Neural crest cell (in vitro differentiated cells): ENCODE data around the gene APPL2. TPM values are rescaled to one million over a fixed set of nuclear protein-coding genes. Genes with fewer than 3 reads are reported as not detected.
A peak's percentile ranks its signal among the peaks of the same experiment; 100 is the strongest.

Experiments
- DNase-seq: peaks from one replicate; pipeline ENCODE4 v3.0.0; 2021; ENCODE audit warnings: low read depth, mixed read lengths, low spot score
- H3K27ac Mint-ChIP-seq: one replicate; pipeline ENCODE4 v1.8.0; 2021; ENCODE audit warnings: mild to moderate bottlenecking, mixed read lengths; ENCODE audit not compliant: unreplicated experiment
- H3K27me3 Mint-ChIP-seq: 2 replicates; pipeline ENCODE4 v1.8.0; 2021; ENCODE audit warnings: low read depth, mild to moderate bottlenecking, mixed read lengths
- H3K36me3 Mint-ChIP-seq: 2 replicates; pipeline ENCODE4 v1.8.0; 2021; ENCODE audit warnings: low read depth, mild to moderate bottlenecking, mixed read lengths
- H3K4me1 Mint-ChIP-seq: 2 replicates; pipeline ENCODE4 v1.8.0; 2021; ENCODE audit warnings: mixed read lengths
- H3K4me3 Mint-ChIP-seq: one replicate; pipeline ENCODE4 v1.8.0; 2021; ENCODE audit warnings: mild to moderate bottlenecking, mixed read lengths
- H3K9me3 Mint-ChIP-seq: 2 replicates; pipeline ENCODE4 v1.8.0; 2021; ENCODE audit warnings: mixed read lengths
- CTCF ChIP-seq: fragments of 200-600 bp; sonication (generic); conservative IDR thresholded peaks from 2 replicates; pipeline ENCODE4 v1.5.0; 2021; ENCODE audit warnings: antibody characterized with exemption, mild to moderate bottlenecking
- total RNA-seq: library from RNA; stranded (reverse); gene quantifications from 2 replicates; pipeline ENCODE4 v1.2.1, GENCODE V29; 2021

APPL2 gene
- total RNA-seq, 1 donor from 2014 or later = 51.8 TPM

DNA sequence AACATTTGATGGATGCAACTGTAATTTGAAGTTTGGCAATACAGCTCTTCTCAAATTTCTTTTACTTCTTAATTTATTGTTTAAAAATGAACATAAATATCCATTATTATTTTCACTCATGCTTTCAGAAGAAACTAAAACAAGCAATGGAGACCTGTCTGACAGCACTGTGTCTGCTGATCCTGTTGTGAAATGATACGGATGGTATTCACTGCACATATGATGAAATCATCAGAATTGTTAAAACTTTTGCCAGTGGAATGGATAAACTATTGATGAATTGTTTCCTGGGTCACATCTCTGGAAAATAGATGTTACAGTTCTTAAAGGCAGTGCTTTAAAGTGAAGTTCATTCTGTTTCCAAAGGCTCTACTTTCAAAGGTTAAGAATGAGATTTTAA lies 69.2 kb downstream of the APPL2 start:
- DNase-seq = no peak
- no peaks in the 10 kb centered on the region for H3K9me3 Mint-ChIP-seq
- H3K27ac Mint-ChIP-seq = no peak overlapping the region
- H3K27me3 Mint-ChIP-seq = no peaks in the 10 kb centered on the region
- peaks cover 10% of the 10 kb centered on the region for H3K36me3 Mint-ChIP-seq
- no peak for TF ChIP-seq CTCF
- no peak overlapping the region for H3K4me3 Mint-ChIP-seq
- H3K4me1 Mint-ChIP-seq = no peaks in the 10 kb centered on the region

DNA sequence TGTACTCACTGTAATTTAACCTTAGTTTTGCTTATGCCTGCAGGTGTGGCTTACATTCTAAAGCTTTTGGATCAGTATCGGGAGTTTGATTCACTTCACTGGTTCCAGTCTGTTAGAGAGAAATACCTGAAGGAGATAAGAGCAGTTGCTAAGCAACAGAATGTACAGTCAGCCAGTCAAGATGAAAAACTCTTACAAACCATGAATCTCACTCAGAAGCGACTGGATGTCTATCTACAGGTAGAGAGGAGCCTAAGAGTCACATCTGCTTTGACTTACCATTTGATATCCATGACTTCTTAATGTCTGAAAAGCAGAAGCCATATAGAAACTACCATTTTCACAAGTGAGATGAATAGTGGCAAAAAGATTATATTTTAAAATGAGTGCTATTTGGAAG lies 71.9 kb downstream of the APPL2 start:
- no peaks in the 10 kb centered on the region for H3K4me1 Mint-ChIP-seq
- no peak for DNase-seq
- H3K27ac Mint-ChIP-seq = peak overlapping the region; percentile 37
- peaks cover 14% of the 10 kb centered on the region for H3K36me3 Mint-ChIP-seq
- TF ChIP-seq CTCF = no peak
- no peaks in the 10 kb centered on the region for H3K9me3 Mint-ChIP-seq
- no peaks in the 10 kb centered on the region for H3K27me3 Mint-ChIP-seq
- H3K4me3 Mint-ChIP-seq = no peak overlapping the region

- H3K9me3 Mint-ChIP-seq = no peaks in the 10 kb centered on the region
Observed at GRCh38 chr12:105162174-105162573, 73.8 kb downstream of the APPL2 start.

DNA sequence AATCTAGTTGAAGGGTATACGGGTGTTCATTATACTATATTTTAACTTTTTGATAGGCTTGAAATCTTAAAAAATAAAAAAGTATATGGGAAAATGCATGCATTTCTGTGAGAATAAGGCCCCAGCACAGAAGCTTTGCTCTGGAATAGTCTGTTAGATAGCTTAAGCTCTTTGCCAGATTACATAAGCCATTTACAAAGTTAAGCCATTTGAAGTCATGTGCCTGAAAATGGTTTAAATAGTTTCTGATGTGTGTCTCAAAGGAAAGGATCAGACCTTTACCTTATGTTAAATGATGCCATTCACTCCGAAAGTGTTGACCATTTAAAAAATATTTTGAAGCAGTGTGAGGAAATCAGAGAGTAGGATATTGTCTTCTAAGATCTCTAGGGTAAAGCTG lies 77.1 kb downstream of the APPL2 start:
- no peaks in the 10 kb centered on the region for H3K27me3 Mint-ChIP-seq
- H3K4me3 Mint-ChIP-seq = no peak overlapping the region
- no peaks in the 10 kb centered on the region for H3K4me1 Mint-ChIP-seq
- no peaks in the 10 kb centered on the region for H3K9me3 Mint-ChIP-seq
- TF ChIP-seq CTCF = no peak
- peaks cover 19% of the 10 kb centered on the region for H3K36me3 Mint-ChIP-seq
- no peak overlapping the region for H3K27ac Mint-ChIP-seq
- DNase-seq = no peak

More at GRCh38 chr12:105162174-105162573, 73.8 kb downstream of the APPL2 start:
- no peaks in the 10 kb centered on the region for H3K4me1 Mint-ChIP-seq
- peaks cover 15% of the 10 kb centered on the region for H3K36me3 Mint-ChIP-seq
- no peak for DNase-seq
- no peaks in the 10 kb centered on the region for H3K27me3 Mint-ChIP-seq
- no peak for TF ChIP-seq CTCF
- H3K4me3 Mint-ChIP-seq = no peak overlapping the region
- H3K27ac Mint-ChIP-seq = no peak overlapping the region

- TF ChIP-seq CTCF = no peak
- DNase-seq = no peak
- peaks cover 14% of the 10 kb centered on the region for H3K36me3 Mint-ChIP-seq
- no peak overlapping the region for H3K4me3 Mint-ChIP-seq
- no peaks in the 10 kb centered on the region for H3K9me3 Mint-ChIP-seq
- no peak overlapping the region for H3K27ac Mint-ChIP-seq
- no peaks in the 10 kb centered on the region for H3K4me1 Mint-ChIP-seq
- no peaks in the 10 kb centered on the region for H3K27me3 Mint-ChIP-seq
Observed at GRCh38 chr12:105157606-105158005, 78.4 kb downstream of the APPL2 start.

GRCh38 chr12:105156260-105156659 lies 79.7 kb downstream of the APPL2 start:
- no peak for DNase-seq
- Mint-ChIP-seq H3K36me3 (peaks cover 10% of the 10 kb centered on the region), H3K4me1 (no peaks in the 10 kb centered on the region), H3K4me3 (no peak overlapping the region), H3K27ac (no peak overlapping the region), H3K27me3 (no peaks in the 10 kb centered on the region), H3K9me3 (no peaks in the 10 kb centered on the region)
- TF ChIP-seq CTCF = no peak
